HG02588 (cell line): Measurements from ENCODE around the gene TERB1.

Experiments used
- ATAC-seq: cut with Tn5 transposase; IDR thresholded peaks from one replicate; pipeline ENCODE4 v1.9.1; 2021; ENCODE audit warnings: mild to moderate bottlenecking, moderate library complexity; ENCODE audit not compliant: unreplicated experiment

Gene TERB1

GRCh38 chr16:66705790-66706505, 95.4 kb downstream of the TERB1 start:
- no peak for ATAC-seq
